MM.1S (cell line): ENCODE data around the gene PPP1R11.

Experiments used
- DNase-seq: peaks from one replicate; pipeline ENCODE4 v3.0.0-alpha.2; 2015
- H2AFZ ChIP-seq: fragments of 300-600 bp; sonication (generic); 2 replicates; pipeline ENCODE4 v1.6.0; 2016; ENCODE audit warnings: antibody characterized with exemption, low read length
- H3F3A ChIP-seq: fragments of 300-600 bp; sonication (generic); 2 replicates; pipeline ENCODE4 v1.6.1; 2016; ENCODE audit warnings: mild to moderate bottlenecking, antibody characterized with exemption, low read length, moderate library complexity, mixed read lengths; ENCODE audit not compliant: insufficient read depth
- H3K27ac ChIP-seq: fragments of 300-600 bp; sonication (generic); 2 replicates; pipeline ENCODE4 v1.5.1; 2016; ENCODE audit warnings: mild to moderate bottlenecking, low read length
- H3K27me3 ChIP-seq: fragments of 300-600 bp; sonication (generic); replicated peaks from 2 replicates; pipeline ENCODE4 v1.6.0; 2016; ENCODE audit warnings: low read length; ENCODE audit not compliant: insufficient read depth
- H3K36me3 ChIP-seq: fragments of 300-600 bp; sonication (generic); replicated peaks from 2 replicates; pipeline ENCODE4 v1.6.1; 2016; ENCODE audit warnings: mild to moderate bottlenecking, low read length, mixed read lengths; ENCODE audit not compliant: insufficient read depth
- H3K4me1 ChIP-seq: fragments of 300-600 bp; sonication (generic); 2 replicates; pipeline ENCODE4 v1.6.1; 2016; ENCODE audit warnings: low read length, mixed read lengths
- H3K4me2 ChIP-seq: fragments of 300-600 bp; sonication (generic); 2 replicates; pipeline ENCODE4 v1.6.0; 2016; ENCODE audit warnings: low read depth, low read length
- H3K4me3 ChIP-seq: fragments of 300-600 bp; sonication (generic); 2 replicates; pipeline ENCODE4 v1.5.1; 2016; ENCODE audit warnings: low read length, mixed read lengths
- H3K79me2 ChIP-seq: fragments of 300-600 bp; sonication (generic); 2 replicates; pipeline ENCODE4 v1.6.1; 2016; ENCODE audit warnings: mixed run types, low read length, mixed read lengths
- H3K9ac ChIP-seq: fragments of 300-600 bp; sonication (generic); 2 replicates; pipeline ENCODE4 v1.6.1; 2016; ENCODE audit warnings: low read length, mixed read lengths
- H3K9me2 ChIP-seq: fragments of 300-600 bp; sonication (generic); replicated peaks from 2 replicates; pipeline ENCODE4 v1.6.1; 2016; ENCODE audit warnings: mild to moderate bottlenecking, low read length, mixed read lengths; ENCODE audit not compliant: insufficient read depth
- H3K9me3 ChIP-seq: fragments of 300-600 bp; sonication (generic); replicated peaks from 2 replicates; pipeline ENCODE4 v1.6.1; 2016; ENCODE audit warnings: mild to moderate bottlenecking, low read length, mixed read lengths; ENCODE audit not compliant: insufficient read depth
- H4K20me1 ChIP-seq: fragments of 300-600 bp; sonication (generic); 2 replicates; pipeline ENCODE4 v1.6.1; 2016; ENCODE audit warnings: mild to moderate bottlenecking, low read length, moderate library complexity, mixed read lengths; ENCODE audit not compliant: insufficient read depth
- EZH2 ChIP-seq: fragments of 300-600 bp; sonication (generic); optimal IDR thresholded peaks from 2 replicates; pipeline ENCODE3; 2017; ENCODE audit warnings: low read depth, mild to moderate bottlenecking, antibody characterized with exemption, low read length, mixed read lengths
- EZH2phosphoT487 ChIP-seq: fragments of 300-600 bp; sonication (generic); IDR thresholded peaks from 2 replicates; pipeline ENCODE4 v1.6.1; 2018; ENCODE audit warnings: antibody characterized with exemption, low read length
- TF ChIP-seq, protein P1 (sequence below): fragments of 300-600 bp; sonication (generic); IDR thresholded peaks from 2 replicates; pipeline ENCODE4 v1.5.1; 2016; ENCODE audit warnings: antibody characterized with exemption, low read length, mixed read lengths

Gene PPP1R11

DNA sequence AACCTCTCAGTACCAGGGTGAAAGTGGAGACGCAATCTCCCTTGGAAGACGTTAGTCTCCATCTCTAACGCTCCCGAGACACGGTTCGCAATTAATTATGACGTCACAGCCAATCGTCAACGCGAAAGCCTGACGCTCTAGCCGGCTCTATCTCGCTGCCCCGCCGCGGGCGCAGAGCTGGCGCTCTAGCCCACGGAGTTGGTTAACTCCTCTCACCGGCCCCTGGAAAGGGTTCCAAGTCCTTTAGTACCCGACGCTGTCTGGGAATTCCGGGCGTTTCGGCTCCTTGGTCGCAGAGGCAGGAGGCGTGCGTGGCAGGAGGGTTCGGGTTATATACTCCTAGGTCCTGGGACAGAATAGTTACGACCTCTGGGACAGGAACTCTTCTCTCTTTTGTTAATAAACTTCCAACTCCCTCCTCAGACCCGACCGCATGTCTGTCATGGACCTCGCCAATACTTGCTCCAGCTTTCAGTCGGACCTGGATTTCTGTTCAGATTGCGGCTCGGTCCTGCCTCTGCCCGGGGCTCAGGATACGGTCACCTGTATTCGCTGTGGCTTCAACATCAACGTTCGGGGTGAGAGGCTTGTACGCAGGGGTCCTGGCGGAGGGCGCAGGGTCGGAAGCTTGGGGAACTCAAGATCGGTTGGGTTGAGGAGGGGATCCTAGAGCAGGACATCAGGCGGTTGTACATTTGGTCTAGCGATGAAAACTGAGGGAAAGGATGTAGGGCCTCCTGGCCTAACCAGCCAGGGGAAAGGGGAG, 5.7 kb upstream of the PPP1R11 start, which contains the start of gene POLR1H:
Gene POLR1H, plus strand, starts transcription at position 174 of the 766 bp plus-strand sequence. Its CDS starts 260 bp downstream, at position 434.
- Histone ChIP-seq H3F3A (peaks cover 8% of the 10 kb centered on the region), H3K4me2 (peak within 1 kb of the TSS; percentile 91), H3K27me3 (no peaks in the 10 kb centered on the region), H3K27ac (peak within 1 kb of the TSS; percentile 35; the same call in 1 of the 2 replicates), H3K36me3 (no peaks in the 10 kb centered on the region), H3K9me3 (no peaks in the 10 kb centered on the region), H4K20me1 (no peaks in the 10 kb centered on the region), H3K9me2 (no peaks in the 10 kb centered on the region), H3K4me3 (peak within 1 kb of the TSS; percentile 96), H3K79me2 (peaks cover 25% of the 10 kb centered on the region), H3K4me1 (peaks cover 16% of the 10 kb centered on the region), H2AFZ (peak within 1 kb of the TSS; percentile 99), H3K9ac (peak within 1 kb of the TSS; percentile 82)
- TF ChIP-seq EZH2phosphoT487, result no peak
- TF ChIP-seq, protein P1, sequence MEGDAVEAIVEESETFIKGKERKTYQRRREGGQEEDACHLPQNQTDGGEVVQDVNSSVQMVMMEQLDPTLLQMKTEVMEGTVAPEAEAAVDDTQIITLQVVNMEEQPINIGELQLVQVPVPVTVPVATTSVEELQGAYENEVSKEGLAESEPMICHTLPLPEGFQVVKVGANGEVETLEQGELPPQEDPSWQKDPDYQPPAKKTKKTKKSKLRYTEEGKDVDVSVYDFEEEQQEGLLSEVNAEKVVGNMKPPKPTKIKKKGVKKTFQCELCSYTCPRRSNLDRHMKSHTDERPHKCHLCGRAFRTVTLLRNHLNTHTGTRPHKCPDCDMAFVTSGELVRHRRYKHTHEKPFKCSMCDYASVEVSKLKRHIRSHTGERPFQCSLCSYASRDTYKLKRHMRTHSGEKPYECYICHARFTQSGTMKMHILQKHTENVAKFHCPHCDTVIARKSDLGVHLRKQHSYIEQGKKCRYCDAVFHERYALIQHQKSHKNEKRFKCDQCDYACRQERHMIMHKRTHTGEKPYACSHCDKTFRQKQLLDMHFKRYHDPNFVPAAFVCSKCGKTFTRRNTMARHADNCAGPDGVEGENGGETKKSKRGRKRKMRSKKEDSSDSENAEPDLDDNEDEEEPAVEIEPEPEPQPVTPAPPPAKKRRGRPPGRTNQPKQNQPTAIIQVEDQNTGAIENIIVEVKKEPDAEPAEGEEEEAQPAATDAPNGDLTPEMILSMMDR, result no peak
- TF ChIP-seq EZH2, result no peak
- peak; percentile 96 for DNase-seq

DNA sequence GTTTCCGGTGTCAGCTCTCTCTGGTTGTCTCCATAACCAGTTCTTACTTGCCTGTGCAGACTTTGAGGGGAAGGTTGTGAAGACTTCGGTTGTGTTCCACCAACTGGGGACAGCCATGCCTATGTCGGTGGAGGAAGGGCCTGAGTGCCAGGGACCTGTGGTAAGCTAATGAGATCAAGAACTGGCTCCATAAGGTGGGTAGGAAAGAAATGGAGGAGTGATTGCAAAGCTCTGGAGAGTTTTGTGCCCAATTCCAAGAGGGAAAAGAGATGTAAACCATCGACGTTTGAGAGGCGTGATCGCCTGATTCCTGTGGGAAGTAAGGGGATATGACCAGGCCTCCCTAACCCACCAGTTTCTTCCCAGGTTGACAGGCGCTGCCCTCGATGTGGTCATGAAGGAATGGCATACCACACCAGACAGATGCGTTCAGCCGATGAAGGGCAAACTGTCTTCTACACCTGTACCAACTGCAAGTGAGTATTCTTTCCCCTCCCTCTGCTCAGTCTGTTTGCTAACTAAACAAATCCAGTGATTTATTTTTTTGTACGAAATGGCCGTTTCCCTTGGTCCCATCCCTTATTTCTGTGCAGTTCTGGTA, 5.0 kb upstream of the PPP1R11 start:
- H3K9me2 ChIP-seq, result no peaks in the 10 kb centered on the region
- H3K27ac ChIP-seq, result peak overlapping the region; percentile 8; the same call in 1 of the 2 replicates
- H4K20me1 ChIP-seq, result no peaks in the 10 kb centered on the region
- TF ChIP-seq, protein P1, result no peak
- TF ChIP-seq EZH2 (no peak), EZH2phosphoT487 (no peak)
- H3K36me3 ChIP-seq, result no peaks in the 10 kb centered on the region
- H3K4me1 ChIP-seq, result peaks cover 16% of the 10 kb centered on the region
- peaks cover 13% of the 10 kb centered on the region for H3F3A ChIP-seq
- peak overlapping the region; percentile 82 for H3K9ac ChIP-seq
- H3K79me2 ChIP-seq, result peaks cover 25% of the 10 kb centered on the region
- H3K27me3 ChIP-seq, result no peaks in the 10 kb centered on the region
- peak overlapping the region; percentile 96 for H3K4me3 ChIP-seq
- H3K4me2 ChIP-seq, result peak overlapping the region; percentile 78
- H3K9me3 ChIP-seq, result no peaks in the 10 kb centered on the region
- no peak for DNase-seq
- peak overlapping the region; percentile 99 for H2AFZ ChIP-seq

DNA sequence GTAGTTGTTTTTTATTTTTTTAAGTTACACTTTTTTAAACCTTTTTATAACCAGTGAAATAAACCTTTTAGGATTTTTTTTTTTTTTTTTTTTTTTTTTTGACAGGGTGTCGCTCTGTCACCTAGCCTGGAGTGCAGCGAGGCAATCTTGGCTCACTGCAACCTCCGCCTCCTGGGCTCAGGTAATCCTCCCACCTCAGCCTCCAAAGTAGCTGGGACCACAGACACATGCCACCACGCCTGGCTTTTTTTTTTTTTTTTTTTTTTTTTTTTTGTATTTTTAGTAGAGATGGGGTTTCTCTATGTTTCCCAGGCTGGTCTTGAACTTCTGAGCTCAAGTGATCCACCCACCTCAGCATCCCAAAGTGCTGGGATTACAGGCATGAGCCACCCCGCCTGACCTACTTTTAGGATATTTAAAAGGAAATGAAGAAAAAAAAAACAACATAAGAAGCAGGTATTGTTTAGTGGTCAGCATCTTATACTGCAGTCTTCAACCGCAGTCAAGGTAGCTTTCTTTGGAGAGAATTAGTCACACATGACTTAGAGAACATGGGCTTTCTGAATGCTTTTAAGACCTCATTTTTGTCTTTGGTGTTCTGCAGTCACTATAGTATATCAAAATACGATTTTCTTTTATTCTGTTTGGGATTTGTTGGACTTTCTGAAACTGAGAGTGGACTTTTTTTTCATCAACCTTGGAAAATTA, 4.4 kb upstream of the PPP1R11 start:
- H3K27ac ChIP-seq, result no peak overlapping the region
- H3K4me3 ChIP-seq, result no peak overlapping the region; the same call in 1 of the 2 replicates
- H4K20me1 ChIP-seq, result no peaks in the 10 kb centered on the region
- no peak for TF ChIP-seq EZH2
- no peak for TF ChIP-seq EZH2phosphoT487
- TF ChIP-seq, protein P1, result no peak
- H2AFZ ChIP-seq, result no peak overlapping the region
- H3K4me1 ChIP-seq, result peaks cover 16% of the 10 kb centered on the region
- no peak for DNase-seq
- H3K36me3 ChIP-seq, result no peaks in the 10 kb centered on the region
- H3K9ac ChIP-seq, result no peak overlapping the region
- no peaks in the 10 kb centered on the region for H3K27me3 ChIP-seq
- peak overlapping the region; percentile 78; the same call in 1 of the 2 replicates for H3K4me2 ChIP-seq
- peaks cover 29% of the 10 kb centered on the region for H3K79me2 ChIP-seq
- H3F3A ChIP-seq, result peaks cover 13% of the 10 kb centered on the region
- no peaks in the 10 kb centered on the region for H3K9me2 ChIP-seq
- no peaks in the 10 kb centered on the region for H3K9me3 ChIP-seq
